ENCODE results near the gene TTLL8.

DNA sequence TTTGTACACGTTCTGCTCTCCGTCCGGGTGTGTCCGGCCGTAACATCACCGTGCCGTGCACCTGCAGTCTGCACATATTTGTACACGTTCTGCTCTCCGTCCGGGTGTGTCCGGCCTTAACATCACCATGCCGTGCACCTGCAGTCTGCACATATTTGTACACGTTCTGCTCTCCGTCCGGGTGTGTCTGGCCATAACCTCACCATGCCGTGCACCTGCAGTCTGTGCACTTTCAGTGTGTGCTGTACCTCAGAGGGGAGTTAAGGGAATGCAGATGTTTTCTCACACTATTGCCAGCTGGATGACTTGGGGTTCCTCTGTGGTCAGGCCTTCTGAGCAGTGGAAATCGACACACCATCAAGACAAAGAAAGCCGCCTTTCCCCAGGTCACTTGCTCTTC is 4.2 kb downstream of the TTLL8 start:
- TF ChIP-seq, protein P1, sequence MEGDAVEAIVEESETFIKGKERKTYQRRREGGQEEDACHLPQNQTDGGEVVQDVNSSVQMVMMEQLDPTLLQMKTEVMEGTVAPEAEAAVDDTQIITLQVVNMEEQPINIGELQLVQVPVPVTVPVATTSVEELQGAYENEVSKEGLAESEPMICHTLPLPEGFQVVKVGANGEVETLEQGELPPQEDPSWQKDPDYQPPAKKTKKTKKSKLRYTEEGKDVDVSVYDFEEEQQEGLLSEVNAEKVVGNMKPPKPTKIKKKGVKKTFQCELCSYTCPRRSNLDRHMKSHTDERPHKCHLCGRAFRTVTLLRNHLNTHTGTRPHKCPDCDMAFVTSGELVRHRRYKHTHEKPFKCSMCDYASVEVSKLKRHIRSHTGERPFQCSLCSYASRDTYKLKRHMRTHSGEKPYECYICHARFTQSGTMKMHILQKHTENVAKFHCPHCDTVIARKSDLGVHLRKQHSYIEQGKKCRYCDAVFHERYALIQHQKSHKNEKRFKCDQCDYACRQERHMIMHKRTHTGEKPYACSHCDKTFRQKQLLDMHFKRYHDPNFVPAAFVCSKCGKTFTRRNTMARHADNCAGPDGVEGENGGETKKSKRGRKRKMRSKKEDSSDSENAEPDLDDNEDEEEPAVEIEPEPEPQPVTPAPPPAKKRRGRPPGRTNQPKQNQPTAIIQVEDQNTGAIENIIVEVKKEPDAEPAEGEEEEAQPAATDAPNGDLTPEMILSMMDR (IDR thresholded peaks at IDR 0.05) = no peak
- no peak for TF ChIP-seq POLR2AphosphoS5 (IDR thresholded peaks at IDR 0.05)
